Measurements from ENCODE around the gene RSU1. TPM values are rescaled to one million over a fixed set of nuclear protein-coding genes. Genes with fewer than 3 reads are reported as not detected.

Gene RSU1
- total RNA-seq, 6 donors from 2014 or later: 36.7 to 81.4 (median 48.0) TPM

GRCh38 chr10:16852624-16853023, 35.4 kb upstream of the RSU1 start:
- no peaks in the 10 kb centered on the region for H3K9me3 ChIP-seq
- H3K27me3 ChIP-seq: no peaks in the 10 kb centered on the region
- 66 to 70% methylated on average over 2 of the region's 2 CpGs for WGBS, 2 donors
- DNase-seq: no peak
- ATAC-seq (ENCODE audit: low FRiP score in 2 of 2): no peak
- no peak overlapping the region for H3K4me3 ChIP-seq
- no peaks in the 10 kb centered on the region for H3K4me1 ChIP-seq
- no peak overlapping the region for H3K27ac ChIP-seq
- H3K36me3 ChIP-seq: no peaks in the 10 kb centered on the region
- TF ChIP-seq POLR2A (IDR thresholded peaks at IDR 0.05) (no peak), EP300 (IDR thresholded peaks at IDR 0.05) (no peak), POLR2AphosphoS5 (IDR thresholded peaks at IDR 0.05) (no peak), CTCF (IDR thresholded peaks at IDR 0.05) (no peak)

- H3K27me3 ChIP-seq: no peaks in the 10 kb centered on the region
- ATAC-seq (ENCODE audit: low FRiP score in 2 of 2) (peak in 1 of 2 donors; percentile 31), DNase-seq (no peak)
- WGBS, 2 donors: 80 to 88% methylated on average over 10 of the region's 10 CpGs
- H3K9me3 ChIP-seq: no peaks in the 10 kb centered on the region
- no peak overlapping the region for H3K27ac ChIP-seq
- no peaks in the 10 kb centered on the region for H3K4me1 ChIP-seq
- no peak for TF ChIP-seq POLR2A (IDR thresholded peaks at IDR 0.05)
- no peak for TF ChIP-seq CTCF (IDR thresholded peaks at IDR 0.05)
- TF ChIP-seq POLR2AphosphoS5 (IDR thresholded peaks at IDR 0.05): no peak
- no peak for TF ChIP-seq EP300 (IDR thresholded peaks at IDR 0.05)
- no peak overlapping the region for H3K4me3 ChIP-seq
- H3K36me3 ChIP-seq: no peaks in the 10 kb centered on the region
Measured at GRCh38 chr10:16848562-16849154, 31.4 kb upstream of the RSU1 start.

- Histone ChIP-seq H3K4me1 (peaks cover 0 to 7% (median 1%) of the 10 kb centered on the region in 4 donors), H3K4me3 (no peak overlapping the region), H3K27ac (no peak overlapping the region), H3K27me3 (no peaks in the 10 kb centered on the region), H3K36me3 (no peaks in the 10 kb centered on the region), H3K9me3 (no peaks in the 10 kb centered on the region)
- TF ChIP-seq EP300 (IDR thresholded peaks at IDR 0.05) (no peak), CTCF (IDR thresholded peaks at IDR 0.05) (no peak), POLR2A (IDR thresholded peaks at IDR 0.05) (no peak)
- WGBS, 2 donors: 66 to 67% methylated on average over 6 of the region's 6 CpGs
- DNase-seq (no peak), ATAC-seq (ENCODE audit: low FRiP score in 2 of 2) (no peak)
Measured at GRCh38 chr10:16847644-16848043, 30.4 kb upstream of the RSU1 start.

- Histone ChIP-seq H3K4me1 (peaks cover 0 to 7% (median 1%) of the 10 kb centered on the region in 4 donors), H3K4me3 (no peak overlapping the region), H3K27ac (no peak overlapping the region), H3K36me3 (no peaks in the 10 kb centered on the region), H3K27me3 (no peaks in the 10 kb centered on the region), H3K9me3 (no peaks in the 10 kb centered on the region)
- DNase-seq (no peak), ATAC-seq (ENCODE audit: low FRiP score in 2 of 2) (no peak)
- TF ChIP-seq EP300 (IDR thresholded peaks at IDR 0.05): no peak
- no peak for TF ChIP-seq POLR2A (IDR thresholded peaks at IDR 0.05)
- TF ChIP-seq POLR2AphosphoS5 (IDR thresholded peaks at IDR 0.05): no peak
- no peak for TF ChIP-seq CTCF (IDR thresholded peaks at IDR 0.05)
Measured at GRCh38 chr10:16845248-16845647, 28.0 kb upstream of the RSU1 start.

GRCh38 chr10:16843252-16843870, 26.1 kb upstream of the RSU1 start:
- ATAC-seq (ENCODE audit: low FRiP score in 2 of 2) (peak; percentile 73 to 88), DNase-seq (no peak)
- Histone ChIP-seq H3K36me3 (no peaks in the 10 kb centered on the region), H3K9me3 (no peaks in the 10 kb centered on the region), H3K4me1 (peaks cover 0 to 7% (median 1%) of the 10 kb centered on the region in 4 donors), H3K4me3 (no peak overlapping the region), H3K27ac (no peak overlapping the region), H3K27me3 (no peaks in the 10 kb centered on the region)
- 0% methylated on average over 1 of the region's 1 CpG for WGBS, 2 donors
- TF ChIP-seq CTCF (IDR thresholded peaks at IDR 0.05) (peak; percentile 36 to 75 (median 52)), POLR2AphosphoS5 (IDR thresholded peaks at IDR 0.05) (no peak), POLR2A (IDR thresholded peaks at IDR 0.05) (no peak), EP300 (IDR thresholded peaks at IDR 0.05) (no peak)
